Stomach smooth muscle (tissue), 2 donors: Measurements from ENCODE around the gene HAPSTR1.

Experiments
- H3K27ac ChIP-seq: one replicate; pipeline ENCODE4 v1.7.0; 2013; ENCODE audit warnings: mild to moderate bottlenecking, low read length, inconsistent platforms
- H3K27me3 ChIP-seq, 2 donors: one replicate each; pipeline ENCODE4 v1.7.0; 2013; ENCODE audit warnings: low read length in 2 of 2; ENCODE audit not compliant: insufficient read depth in 2 of 2, control insufficient read depth in 1 of 2
- H3K36me3 ChIP-seq, 2 donors: one replicate each; pipeline ENCODE4 v1.7.0; 2013; ENCODE audit warnings: low read length in 2 of 2; ENCODE audit not compliant: control insufficient read depth in 2 of 2, insufficient read depth in 2 of 2
- H3K4me1 ChIP-seq: one replicate; pipeline ENCODE4 v1.7.0; 2013; ENCODE audit warnings: low read length; ENCODE audit not compliant: control insufficient read depth, insufficient read depth
- H3K4me3 ChIP-seq, 2 donors: one replicate each; pipeline ENCODE4 v1.7.0; 2013; ENCODE audit warnings: low read length in 2 of 2
- H3K9ac ChIP-seq, 2 donors: one replicate each; pipeline ENCODE4 v1.7.0; 2013; ENCODE audit warnings: low read length in 2 of 2, mild to moderate bottlenecking in 1 of 2
- H3K9me3 ChIP-seq, 2 donors: one replicate each; pipeline ENCODE4 v1.7.0; 2013; ENCODE audit warnings: low read length in 2 of 2; ENCODE audit not compliant: control insufficient read depth in 2 of 2
- donor health status: healthy.
- donor health status: Pancreatic carcinoma.

HAPSTR1 gene

GRCh38 chr16:9136596-9136995, 45.2 kb downstream of the HAPSTR1 start:
- Histone ChIP-seq H3K27me3 (peaks cover 0 to 2% of the 10 kb centered on the region in 2 donors), H3K36me3 (no peaks in the 10 kb centered on the region), H3K4me3 (no peak overlapping the region), H3K4me1 (peaks cover 2% of the 10 kb centered on the region), H3K9me3 (no peaks in the 10 kb centered on the region), H3K27ac (no peak overlapping the region), H3K9ac (no peak overlapping the region)

DNA sequence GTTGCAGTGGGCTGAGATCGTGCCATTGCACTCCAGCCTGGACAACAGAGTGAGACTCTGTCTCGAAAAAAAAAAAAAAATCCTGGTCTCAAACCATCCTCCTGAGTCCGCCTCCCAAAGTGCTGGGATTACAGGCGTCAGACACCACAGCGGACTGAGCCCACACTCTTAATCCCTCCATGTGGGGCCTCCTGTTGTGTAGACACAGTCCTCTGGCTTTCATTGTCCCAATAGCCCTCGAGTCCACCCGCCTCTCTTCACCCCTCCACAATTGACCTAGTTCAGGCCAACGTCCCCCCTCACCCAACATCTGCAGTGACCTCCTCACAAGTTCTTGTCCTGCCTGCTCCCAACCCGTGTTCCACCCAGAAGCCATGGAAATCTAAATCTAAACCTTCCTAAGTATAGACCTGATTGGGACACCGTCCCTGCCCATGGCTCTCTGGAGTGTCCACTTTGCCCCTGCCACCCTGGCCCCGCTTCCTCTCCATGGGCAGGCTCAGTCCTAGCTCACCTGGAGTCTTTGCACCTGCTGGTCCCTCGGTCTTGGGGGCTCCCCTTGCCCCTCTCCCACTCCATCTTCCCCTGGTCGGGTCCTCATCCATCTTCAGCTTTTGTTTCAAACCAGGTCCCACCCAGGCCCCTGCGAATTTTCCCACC, 46.7 kb downstream of the HAPSTR1 start:
- Histone ChIP-seq H3K4me3 (no peak overlapping the region), H3K36me3 (no peaks in the 10 kb centered on the region), H3K9ac (no peak overlapping the region), H3K27ac (no peak overlapping the region), H3K27me3 (peaks cover 0 to 2% of the 10 kb centered on the region in 2 donors), H3K9me3 (no peaks in the 10 kb centered on the region), H3K4me1 (peaks cover 2% of the 10 kb centered on the region)

DNA sequence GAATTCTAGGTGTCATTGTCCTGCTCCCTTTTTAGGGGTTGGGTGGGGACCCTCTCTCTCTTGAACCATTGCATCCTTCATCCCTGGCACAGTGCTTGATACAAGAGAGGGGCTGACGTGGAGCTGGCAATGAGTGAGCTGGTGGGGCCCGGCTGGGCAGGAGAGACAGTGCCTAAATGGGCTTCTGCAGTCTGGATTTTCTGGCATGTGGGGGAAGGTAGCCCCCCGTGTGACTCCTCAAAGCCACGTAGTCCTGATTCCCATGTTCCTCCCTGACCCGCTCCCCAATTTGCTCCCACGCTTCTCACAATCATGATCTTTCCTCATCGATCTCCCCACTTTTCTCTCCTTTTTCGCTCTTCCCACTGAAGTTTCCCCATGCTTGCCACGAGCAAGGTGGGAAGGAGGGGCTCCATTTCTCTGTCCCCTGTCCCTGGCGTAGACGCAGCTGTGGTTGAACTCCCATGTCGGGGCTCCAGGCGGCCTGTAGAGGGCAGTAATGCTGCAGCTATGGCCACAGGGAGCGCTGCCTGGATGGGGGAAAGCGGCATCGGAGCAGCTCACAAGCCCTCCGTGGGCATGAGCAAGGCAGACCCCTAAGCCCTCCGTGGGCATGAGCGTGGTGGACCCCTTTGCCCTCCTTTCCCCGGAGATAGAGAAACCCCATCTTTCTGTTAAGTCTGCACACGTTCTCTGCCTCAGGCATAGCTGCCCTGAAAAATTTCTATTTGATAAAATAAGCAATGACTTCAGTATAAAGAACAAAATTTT, 47.5 kb downstream of the HAPSTR1 start:
- Histone ChIP-seq H3K27ac (no peak overlapping the region), H3K9ac (no peak overlapping the region)

GRCh38 chr16:9139965-9140364, 48.5 kb downstream of the HAPSTR1 start:
- Histone ChIP-seq H3K4me3 (no peak overlapping the region), H3K27ac (no peak overlapping the region), H3K36me3 (no peaks in the 10 kb centered on the region), H3K4me1 (peaks cover 2% of the 10 kb centered on the region), H3K27me3 (peaks cover 0 to 2% of the 10 kb centered on the region in 2 donors), H3K9ac (no peak overlapping the region), H3K9me3 (no peaks in the 10 kb centered on the region)

More for the DNA sequence above, 47.5 kb downstream of the HAPSTR1 start:
- Histone ChIP-seq H3K9me3 (no peaks in the 10 kb centered on the region), H3K4me3 (peak overlapping the region in 1 of 2 donors; percentile 23), H3K36me3 (no peaks in the 10 kb centered on the region), H3K27me3 (peaks cover 0 to 2% of the 10 kb centered on the region in 2 donors), H3K4me1 (peaks cover 2% of the 10 kb centered on the region)
